Measurements from ENCODE around the gene PLD3.

PLD3 gene

GRCh38 chr19:40321076-40321475 lies 27.4 kb upstream of the PLD3 start:
- H3K4me3 ChIP-seq (ENCODE audit: insufficient read length, low read depth) = no peak overlapping the region
- H3K27me3 ChIP-seq (ENCODE audit: insufficient read depth, insufficient read length) = no peaks in the 10 kb centered on the region
- H3K9me3 ChIP-seq (ENCODE audit: insufficient read depth, low read length) = no peaks in the 10 kb centered on the region
- no peak for DNase-seq (ENCODE audit: low read depth, low spot score)
- H3K36me3 ChIP-seq (ENCODE audit: insufficient read depth, insufficient read length, low read length) = peaks cover 60% of the 10 kb centered on the region
- H3K9ac ChIP-seq (ENCODE audit: insufficient read length, low read depth) = no peak overlapping the region
- H3K4me1 ChIP-seq (ENCODE audit: insufficient read depth, insufficient read length) = peaks cover 6% of the 10 kb centered on the region
- no peak for TF ChIP-seq YY1 (IDR thresholded peaks at IDR 0.05; ENCODE audit: insufficient read depth, insufficient read length)
- TF ChIP-seq ZNF274 (IDR thresholded peaks at IDR 0.05; ENCODE audit: low read depth, low read length) = no peak
- no peak for TF ChIP-seq SUZ12 (IDR thresholded peaks at IDR 0.05; ENCODE audit: extremely low read depth, insufficient read depth, insufficient read length)

DNA sequence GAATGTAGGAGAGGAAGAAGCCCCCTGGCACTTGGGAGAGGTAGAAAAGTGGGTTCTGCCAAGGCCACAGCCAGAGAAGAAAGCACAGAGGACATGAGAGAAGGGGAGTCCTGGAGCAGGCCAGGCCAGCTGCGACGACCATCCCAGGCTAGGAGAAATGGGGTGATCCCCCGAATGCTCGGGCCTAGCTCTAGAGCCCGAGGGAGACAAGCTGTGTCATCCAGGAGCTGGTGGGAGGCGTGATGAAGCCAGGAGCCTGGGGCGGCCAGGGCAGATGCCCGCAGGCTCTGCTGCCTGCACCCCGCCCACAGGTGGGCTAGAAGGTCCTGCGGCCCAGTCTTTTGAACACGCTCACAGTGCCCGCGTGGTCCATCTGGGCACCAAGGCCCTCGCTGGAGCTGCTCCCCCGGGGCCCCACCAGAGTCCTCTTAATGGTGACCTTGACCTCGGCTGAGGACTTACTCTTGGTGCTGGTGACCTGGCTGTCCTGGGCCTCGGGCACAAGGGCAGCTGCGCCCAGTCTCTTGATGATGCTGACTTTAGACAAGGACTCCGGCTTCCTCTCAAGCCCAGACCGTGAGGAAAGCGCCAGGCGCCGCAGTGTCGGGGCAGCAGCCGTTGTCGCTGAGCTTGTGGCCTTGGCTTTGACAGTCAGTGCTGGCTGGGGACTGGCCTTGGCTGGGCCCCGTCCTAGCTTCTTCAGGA lies 26.8 kb upstream of the PLD3 start:
- Histone ChIP-seq H3K9ac (ENCODE audit: insufficient read length, low read depth) (no peak overlapping the region), H3K36me3 (ENCODE audit: insufficient read depth, insufficient read length, low read length) (peaks cover 62% of the 10 kb centered on the region), H3K4me3 (ENCODE audit: insufficient read length, low read depth) (no peak overlapping the region), H3K9me3 (ENCODE audit: insufficient read depth, low read length) (no peaks in the 10 kb centered on the region), H3K4me1 (ENCODE audit: insufficient read depth, insufficient read length) (peaks cover 6% of the 10 kb centered on the region), H3K27me3 (ENCODE audit: insufficient read depth, insufficient read length) (no peaks in the 10 kb centered on the region)
- no peak for DNase-seq (ENCODE audit: low read depth, low spot score)
- no peak for TF ChIP-seq ZNF274 (IDR thresholded peaks at IDR 0.05; ENCODE audit: low read depth, low read length)
- TF ChIP-seq YY1 (IDR thresholded peaks at IDR 0.05; ENCODE audit: insufficient read depth, insufficient read length) = no peak
- TF ChIP-seq SUZ12 (IDR thresholded peaks at IDR 0.05; ENCODE audit: extremely low read depth, insufficient read depth, insufficient read length) = no peak

GRCh38 chr19:40322271-40322610 lies 26.3 kb upstream of the PLD3 start:
- Histone ChIP-seq H3K9me3 (ENCODE audit: insufficient read depth, low read length) (no peaks in the 10 kb centered on the region), H3K36me3 (ENCODE audit: insufficient read depth, insufficient read length, low read length) (peaks cover 64% of the 10 kb centered on the region), H3K9ac (ENCODE audit: insufficient read length, low read depth) (no peak overlapping the region), H3K27me3 (ENCODE audit: insufficient read depth, insufficient read length) (no peaks in the 10 kb centered on the region), H3K4me1 (ENCODE audit: insufficient read depth, insufficient read length) (peaks cover 6% of the 10 kb centered on the region), H3K4me3 (ENCODE audit: insufficient read length, low read depth) (no peak overlapping the region)
- DNase-seq (ENCODE audit: low read depth, low spot score) = no peak
- no peak for TF ChIP-seq ZNF274 (IDR thresholded peaks at IDR 0.05; ENCODE audit: low read depth, low read length)
- no peak for TF ChIP-seq YY1 (IDR thresholded peaks at IDR 0.05; ENCODE audit: insufficient read depth, insufficient read length)
- TF ChIP-seq SUZ12 (IDR thresholded peaks at IDR 0.05; ENCODE audit: extremely low read depth, insufficient read depth, insufficient read length) = no peak

DNA sequence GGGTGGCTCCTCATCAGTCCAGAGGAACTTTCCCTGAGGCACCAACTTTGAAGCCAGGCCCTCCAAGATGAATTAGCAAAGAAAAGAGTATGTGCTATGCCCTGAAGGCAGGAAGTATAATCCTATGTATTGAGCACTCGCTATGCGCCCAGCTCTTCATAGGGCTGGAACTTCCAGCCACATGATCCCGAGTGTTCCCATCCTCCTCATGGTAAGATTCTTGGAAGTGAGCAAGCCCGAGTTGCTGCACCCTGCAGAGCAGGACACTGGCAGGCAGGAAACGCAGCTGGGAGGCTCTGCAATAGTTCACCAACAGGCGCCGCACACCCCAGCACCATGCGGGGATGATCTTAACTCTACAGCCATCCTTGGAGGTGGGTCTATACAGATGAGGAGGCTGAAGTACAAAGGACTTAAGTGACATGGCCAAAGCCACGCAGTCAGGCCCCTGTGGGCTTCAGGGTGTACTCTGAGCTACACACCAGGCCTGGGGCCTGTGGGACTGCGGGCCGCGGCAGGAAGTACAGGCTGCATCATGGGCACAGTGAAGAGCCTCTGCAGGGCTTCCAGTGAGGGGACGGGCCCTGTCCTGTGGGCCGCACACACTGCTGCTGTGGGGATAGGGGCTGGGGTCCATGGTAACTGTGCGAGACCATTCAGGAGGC lies 25.4 kb upstream of the PLD3 start:
- Histone ChIP-seq H3K9me3 (ENCODE audit: insufficient read depth, low read length) (no peaks in the 10 kb centered on the region), H3K4me3 (ENCODE audit: insufficient read length, low read depth) (no peak overlapping the region), H3K9ac (ENCODE audit: insufficient read length, low read depth) (no peak overlapping the region), H3K4me1 (ENCODE audit: insufficient read depth, insufficient read length) (peaks cover 6% of the 10 kb centered on the region), H3K27me3 (ENCODE audit: insufficient read depth, insufficient read length) (no peaks in the 10 kb centered on the region), H3K36me3 (ENCODE audit: insufficient read depth, insufficient read length, low read length) (peaks cover 71% of the 10 kb centered on the region)
- DNase-seq (ENCODE audit: low read depth, low spot score) = no peak
- TF ChIP-seq ZNF274 (IDR thresholded peaks at IDR 0.05; ENCODE audit: low read depth, low read length) = no peak
- TF ChIP-seq SUZ12 (IDR thresholded peaks at IDR 0.05; ENCODE audit: extremely low read depth, insufficient read depth, insufficient read length) = no peak
- no peak for TF ChIP-seq YY1 (IDR thresholded peaks at IDR 0.05; ENCODE audit: insufficient read depth, insufficient read length)

GRCh38 chr19:40323705-40324104 lies 24.8 kb upstream of the PLD3 start:
- H3K36me3 ChIP-seq (ENCODE audit: insufficient read depth, insufficient read length, low read length) = peaks cover 73% of the 10 kb centered on the region
- no peaks in the 10 kb centered on the region for H3K9me3 ChIP-seq (ENCODE audit: insufficient read depth, low read length)
- no peak overlapping the region for H3K4me3 ChIP-seq (ENCODE audit: insufficient read length, low read depth)
- no peak overlapping the region for H3K9ac ChIP-seq (ENCODE audit: insufficient read length, low read depth)
- H3K27me3 ChIP-seq (ENCODE audit: insufficient read depth, insufficient read length) = no peaks in the 10 kb centered on the region
- TF ChIP-seq SUZ12 (IDR thresholded peaks at IDR 0.05; ENCODE audit: extremely low read depth, insufficient read depth, insufficient read length) (no peak), ZNF274 (IDR thresholded peaks at IDR 0.05; ENCODE audit: low read depth, low read length) (no peak), YY1 (IDR thresholded peaks at IDR 0.05; ENCODE audit: insufficient read depth, insufficient read length) (no peak)
- no peak for DNase-seq (ENCODE audit: low read depth, low spot score)
- H3K4me1 ChIP-seq (ENCODE audit: insufficient read depth, insufficient read length) = peaks cover 8% of the 10 kb centered on the region

- Histone ChIP-seq H3K36me3 (ENCODE audit: insufficient read depth, insufficient read length, low read length) (peaks cover 69% of the 10 kb centered on the region), H3K9ac (ENCODE audit: insufficient read length, low read depth) (no peak overlapping the region), H3K27me3 (ENCODE audit: insufficient read depth, insufficient read length) (no peaks in the 10 kb centered on the region), H3K9me3 (ENCODE audit: insufficient read depth, low read length) (no peaks in the 10 kb centered on the region), H3K4me3 (ENCODE audit: insufficient read length, low read depth) (no peak overlapping the region), H3K4me1 (ENCODE audit: insufficient read depth, insufficient read length) (peaks cover 10% of the 10 kb centered on the region)
- no peak for DNase-seq (ENCODE audit: low read depth, low spot score)
- TF ChIP-seq ZNF274 (IDR thresholded peaks at IDR 0.05; ENCODE audit: low read depth, low read length) (no peak), SUZ12 (IDR thresholded peaks at IDR 0.05; ENCODE audit: extremely low read depth, insufficient read depth, insufficient read length) (no peak), YY1 (IDR thresholded peaks at IDR 0.05; ENCODE audit: insufficient read depth, insufficient read length) (no peak)
Measured at GRCh38 chr19:40326201-40326600, 22.3 kb upstream of the PLD3 start.

GRCh38 chr19:40331052-40331451 lies 17.4 kb upstream of the PLD3 start:
- DNase-seq (ENCODE audit: low read depth, low spot score) = no peak
- no peaks in the 10 kb centered on the region for H3K9me3 ChIP-seq (ENCODE audit: insufficient read depth, low read length)
- H3K4me3 ChIP-seq (ENCODE audit: insufficient read length, low read depth) = no peak overlapping the region
- H3K27me3 ChIP-seq (ENCODE audit: insufficient read depth, insufficient read length) = no peaks in the 10 kb centered on the region
- TF ChIP-seq SUZ12 (IDR thresholded peaks at IDR 0.05; ENCODE audit: extremely low read depth, insufficient read depth, insufficient read length) (no peak), ZNF274 (IDR thresholded peaks at IDR 0.05; ENCODE audit: low read depth, low read length) (no peak), YY1 (IDR thresholded peaks at IDR 0.05; ENCODE audit: insufficient read depth, insufficient read length) (no peak)
- H3K4me1 ChIP-seq (ENCODE audit: insufficient read depth, insufficient read length) = peaks cover 6% of the 10 kb centered on the region
- H3K36me3 ChIP-seq (ENCODE audit: insufficient read depth, insufficient read length, low read length) = peaks cover 63% of the 10 kb centered on the region
- H3K9ac ChIP-seq (ENCODE audit: insufficient read length, low read depth) = no peak overlapping the region

Measured in NT2/D1 (cell line).